GM12891 (cell line): ENCODE data around the gene RBM19.

ENCODE experiments used
- DNase-seq: peaks from one replicate; pipeline ENCODE4 v3.0.0; 2011; ENCODE audit warnings: low spot score; ENCODE audit not compliant: insufficient read length
- FAIRE-seq: peaks from 2 replicates; lab custom pipeline; 2011; peaks lifted over from hg19 to GRCh38; lab: Jason Lieb, UNC
- PAX5 ChIP-seq: IDR thresholded peaks from 2 replicates; pipeline ENCODE4 v1.6.1; 2011; ENCODE audit warnings: low read length, moderate library complexity, mild to moderate bottlenecking; ENCODE audit not compliant: insufficient read depth, severe bottlenecking
- POLR2A ChIP-seq: IDR thresholded peaks from 2 replicates; pipeline ENCODE4 v1.6.1; 2011; ENCODE audit warnings: low read depth, low read length, control low read depth
- POLR2AphosphoS5 ChIP-seq: IDR thresholded peaks from 2 replicates; pipeline ENCODE4 v1.6.1; 2011; ENCODE audit warnings: low read depth, low read length, control low read depth
- POU2F2 ChIP-seq: IDR thresholded peaks from 2 replicates; pipeline ENCODE4 v1.6.1; 2011; ENCODE audit warnings: low read depth, mild to moderate bottlenecking, control low read depth, low read length, moderate library complexity
- SPI1 ChIP-seq: IDR thresholded peaks from 2 replicates; pipeline ENCODE4 v1.6.1; 2011; ENCODE audit warnings: low read depth, low read length, control low read depth
- TAF1 ChIP-seq: IDR thresholded peaks from 2 replicates; pipeline ENCODE4 v1.6.1; 2011; ENCODE audit warnings: low read depth, low read length, control low read depth

Gene RBM19

GRCh38 chr12:113774526-113774925 is 191.6 kb downstream of the RBM19 start:
- TF ChIP-seq POLR2AphosphoS5 (no peak), SPI1 (no peak), POU2F2 (no peak), PAX5 (no peak), TAF1 (no peak), POLR2A (no peak)
- DNase-seq (no peak), FAIRE-seq (no peak)

- FAIRE-seq (no peak), DNase-seq (no peak)
- TF ChIP-seq POU2F2 (no peak), TAF1 (no peak), PAX5 (no peak), POLR2AphosphoS5 (no peak), SPI1 (no peak), POLR2A (no peak)
These were observed 193.6 kb downstream of the RBM19 start for GRCh38 chr12:113772505-113773030.

- DNase-seq (no peak), FAIRE-seq (no peak)
- TF ChIP-seq SPI1 (no peak), TAF1 (no peak), POLR2AphosphoS5 (no peak), POLR2A (no peak), POU2F2 (no peak), PAX5 (no peak)
These were observed 195.7 kb downstream of the RBM19 start for GRCh38 chr12:113770389-113770865.

- FAIRE-seq, result no peak
- no peak for TF ChIP-seq POU2F2
- DNase-seq, result no peak
These were observed 196.8 kb downstream of the RBM19 start for GRCh38 chr12:113769305-113769704.

- FAIRE-seq (no peak), DNase-seq (no peak)
- no peak for TF ChIP-seq TAF1
- no peak for TF ChIP-seq POLR2A
- no peak for TF ChIP-seq POLR2AphosphoS5
- no peak for TF ChIP-seq SPI1
These were observed 197.3 kb downstream of the RBM19 start for GRCh38 chr12:113768850-113769249.

- FAIRE-seq, result no peak
- TF ChIP-seq POLR2A (no peak), POLR2AphosphoS5 (no peak), POU2F2 (no peak), TAF1 (no peak), PAX5 (no peak), SPI1 (no peak)
- no peak for DNase-seq
These were observed 198.9 kb downstream of the RBM19 start for GRCh38 chr12:113766879-113767878.
